IMR-90 (cell line): ENCODE data around the gene DDT. TPM values are rescaled to one million over a fixed set of nuclear protein-coding genes. Genes with fewer than 3 reads are reported as not detected.

Source experiments
- ATAC-seq: fragments of 200-7000 bp; cut with Tn5 transposase; 2 replicates; pipeline ENCODE4 v1.9.1; 2020; ENCODE audit warnings: low read depth, mild to moderate bottlenecking, moderate library complexity
- BruUV-seq: library from RNA; stranded (reverse); fragments of 400-500 nt; replicated peaks from 2 replicates; lab custom pipeline; 2021; lab: Mats Ljungman, UMichigan
- CTCF ChIA-PET: fragments of 300-600 bp; formaldehyde crosslinking; extraction: SDS; loops from one replicate; lab custom pipeline; 2021; ENCODE audit warnings: antibody characterized with exemption; lab: Yijun Ruan, JAX
- POLR2A ChIA-PET: fragments of 300-600 bp; sonication (Branson Sonifier 250); formaldehyde crosslinking; loops from one replicate; lab custom pipeline; 2022; ENCODE audit warnings: antibody characterized with exemption; ENCODE audit not compliant: unreplicated experiment; lab: Charles Lee
- DNase-seq: peaks from one replicate; pipeline ENCODE4 v3.0.0; 2013
- H2AFZ ChIP-seq: replicated peaks from 2 replicates; pipeline ENCODE3; 2013; ENCODE audit warnings: low read length, mild to moderate bottlenecking; ENCODE audit not compliant: poor library complexity
- H2AK5ac ChIP-seq: 2 replicates; pipeline ENCODE4 v1.6.1; 2013; ENCODE audit warnings: low read depth, low read length, inconsistent platforms
- H2AK9ac ChIP-seq: replicated peaks from 2 replicates; pipeline ENCODE3; 2013; ENCODE audit warnings: mild to moderate bottlenecking, low read depth, low read length, moderate library complexity; ENCODE audit not compliant: poor library complexity
- H2BK120ac ChIP-seq: 2 replicates; pipeline ENCODE4 v1.6.1; 2013; ENCODE audit warnings: low read depth, low read length, inconsistent platforms
- H2BK15ac ChIP-seq: 3 replicates; pipeline ENCODE4 v1.6.1; 2013; ENCODE audit warnings: low read depth, low read length, inconsistent platforms
- H2BK20ac ChIP-seq: 2 replicates; pipeline ENCODE4 v1.6.1; 2013; ENCODE audit warnings: low read depth, mild to moderate bottlenecking, inconsistent platforms, low read length, moderate library complexity
- H2BK5ac ChIP-seq: 2 replicates; pipeline ENCODE4 v1.6.1; 2013; ENCODE audit warnings: mild to moderate bottlenecking, low read depth, low read length, inconsistent platforms; ENCODE audit not compliant: poor library complexity, severe bottlenecking
- H3K14ac ChIP-seq: replicated peaks from 2 replicates; pipeline ENCODE4 v1.6.1; 2013; ENCODE audit warnings: low read depth, low read length, inconsistent platforms
- H3K18ac ChIP-seq: 2 replicates; pipeline ENCODE4 v1.6.1; 2013; ENCODE audit warnings: low read depth, low read length, control low read depth
- H3K23ac ChIP-seq: 2 replicates; pipeline ENCODE4 v1.6.1; 2013; ENCODE audit warnings: low read depth, low read length, inconsistent platforms
- H3K27ac ChIP-seq: 2 replicates; pipeline ENCODE4 v1.5.1; 2013; ENCODE audit warnings: mild to moderate bottlenecking, control low read depth, low read length; ENCODE audit not compliant: insufficient read depth
- H3K27me3 ChIP-seq: 2 replicates; pipeline ENCODE4 v1.6.1; 2013; ENCODE audit warnings: low read length; ENCODE audit not compliant: control insufficient read depth, insufficient read depth
- H3K36me3 ChIP-seq: 2 replicates; pipeline ENCODE4 v1.6.1; 2013; ENCODE audit warnings: low read length, mixed read lengths; ENCODE audit not compliant: control insufficient read depth, insufficient read depth
- H3K4ac ChIP-seq: 2 replicates; pipeline ENCODE4 v1.6.1; 2013; ENCODE audit warnings: low read depth, low read length, inconsistent platforms
- H3K4me1 ChIP-seq: 2 replicates; pipeline ENCODE4 v1.6.1; 2013; ENCODE audit warnings: low read length, mixed read lengths; ENCODE audit not compliant: control insufficient read depth, insufficient read depth
- H3K4me2 ChIP-seq: 2 replicates; pipeline ENCODE4 v1.6.1; 2013; ENCODE audit warnings: low read depth, mild to moderate bottlenecking, control low read depth, low read length, moderate library complexity
- H3K4me3 ChIP-seq: 2 replicates; pipeline ENCODE4 v1.5.1; 2013; ENCODE audit warnings: low read depth, mild to moderate bottlenecking, control low read depth, low read length, moderate library complexity; ENCODE audit not compliant: insufficient read depth
- H3K56ac ChIP-seq: 2 replicates; pipeline ENCODE4 v1.6.1; 2013; ENCODE audit warnings: low read length, inconsistent platforms; ENCODE audit not compliant: insufficient read depth; ENCODE audit errors: extremely low read depth
- H3K79me1 ChIP-seq, 2 experiments: 2 replicates each; pipeline ENCODE4 v1.6.1; 2013; ENCODE audit warnings: low read length in 2 of 2, inconsistent platforms in 1 of 2, low read depth in 1 of 2
- H3K9ac ChIP-seq: 2 replicates; pipeline ENCODE4 v1.6.1; 2013; ENCODE audit warnings: low read depth, low read length, control low read depth
- H3K9me1 ChIP-seq: 2 replicates; pipeline ENCODE4 v1.6.1; 2013; ENCODE audit warnings: low read length, inconsistent platforms; ENCODE audit not compliant: insufficient read depth
- H3K9me3 ChIP-seq: 2 replicates; pipeline ENCODE4 v1.6.1; 2013; ENCODE audit warnings: low read length; ENCODE audit not compliant: control insufficient read depth, insufficient read depth
- H4K20me1 ChIP-seq: 2 replicates; pipeline ENCODE4 v1.6.1; 2013; ENCODE audit warnings: low read length, inconsistent platforms; ENCODE audit not compliant: insufficient read depth
- H4K5ac ChIP-seq: 2 replicates; pipeline ENCODE4 v1.6.1; 2013; ENCODE audit warnings: mild to moderate bottlenecking, low read depth, low read length, control low read depth
- H4K8ac ChIP-seq, 2 experiments: 2 replicates each; pipeline ENCODE4 v1.6.1; 2013; ENCODE audit warnings: low read depth in 2 of 2, low read length in 2 of 2, control low read depth in 1 of 2, inconsistent platforms in 1 of 2
- H4K91ac ChIP-seq: 2 replicates; pipeline ENCODE4 v1.6.1; 2013; ENCODE audit warnings: low read depth, low read length, inconsistent platforms; ENCODE audit not compliant: insufficient read depth
- BHLHE40 ChIP-seq: fragments of 150-350 bp; IDR thresholded peaks from 2 replicates; pipeline ENCODE4 v1.6.1; 2016; ENCODE audit warnings: mild to moderate bottlenecking, low read depth, low read length
- CEBPB ChIP-seq: IDR thresholded peaks from 2 replicates; pipeline ENCODE4 v1.6.1; 2012; ENCODE audit warnings: low read depth, low read length, improper control_type of control experiment
- MAFK ChIP-seq: IDR thresholded peaks from 2 replicates; pipeline ENCODE4 v1.6.1; 2012; ENCODE audit warnings: low read depth, low read length, improper control_type of control experiment
- RFX5 ChIP-seq: IDR thresholded peaks from 2 replicates; pipeline ENCODE4 v1.8.0; 2012; ENCODE audit warnings: low read depth, mild to moderate bottlenecking, low read length, moderate library complexity
- SMC3 ChIP-seq: fragments of 150-350 bp; IDR thresholded peaks from 2 replicates; pipeline ENCODE4 v1.6.1; 2016; ENCODE audit warnings: low read depth, mild to moderate bottlenecking, antibody characterized with exemption, low read length, moderate library complexity
- WGBS, 2 experiments: methylation state at CpG; one replicate each; pipeline versions ENCODE4 v1.1.5 to v1.1.7; 2013; ENCODE audit warnings: missing lambda C conversion rate in 2 of 2; ENCODE audit not compliant: insufficient read length in 1 of 2; ENCODE audit errors: extremely low coverage in 2 of 2; 5-methylcytosine and 5-hydroxymethylcytosine counted together
- dilution Hi-C: fragments of 300-500 bp; cut with HindIII; formaldehyde crosslinking; loops from one replicate; pipeline ENCODE4 v1.14.3; 2018; ENCODE audit warnings: low sequenced_read_pairs; ENCODE audit not compliant: unreplicated experiment
- in situ Hi-C: fragments of 300-500 bp; cut with MboI; formaldehyde crosslinking; loops from 3 replicates; pipeline ENCODE4 v1.14.3; 2019; ENCODE audit warnings: low sequenced_read_pairs, inconsistent platforms, mixed read lengths
- intact Hi-C: fragments of 100-400 bp; cut with micrococcal nuclease; formaldehyde crosslinking; loops from 2 replicates; pipeline ENCODE4 v1.10.0; 2022
- polyA plus RNA-seq, 3 experiments: library from polyadenylated mRNA; depleted of rRNA; stranded (reverse); fragments of >200 nt; gene quantifications; 2 replicates each; pipeline ENCODE4 v1.2.3, GENCODE V29; 2012; ENCODE audit warnings: low replicate concordance in 1 of 3
- total RNA-seq: library from RNA; depleted of rRNA; stranded (reverse); fragments of >200 nt; gene quantifications from 2 replicates; pipeline ENCODE4 v1.2.3, GENCODE V29; 2012

DDT gene
- total and polyA plus RNA-seq, 2 of the 4 experiments (the other 2 are of a cell fraction): 54.8 to 151 TPM

DNA sequence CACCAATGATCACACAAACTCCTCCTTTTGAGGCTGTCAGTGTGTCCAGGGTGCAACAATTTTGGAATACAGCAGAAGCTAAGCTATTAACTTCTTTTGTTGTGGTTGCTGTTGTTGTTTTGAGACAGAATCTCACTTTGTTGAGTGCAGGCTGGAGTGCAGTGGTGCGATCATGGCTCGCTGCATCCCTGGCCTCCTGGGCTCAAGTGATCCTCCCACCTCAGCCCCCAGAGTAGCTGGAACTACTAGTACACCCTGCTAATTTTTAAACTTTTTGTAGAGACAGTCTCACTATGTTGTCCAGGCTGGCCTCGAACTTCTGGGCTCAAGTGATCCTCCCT is 35.3 kb downstream of the DDT start:
- CTCF ChIA-PET: no interaction called here
- WGBS, 2 experiments: 92% methylated on average over 2 of the region's 3 CpGs; no CpG with 5 or more reads in 1 of the 2 experiments
- no TSS peak for BruUV-seq

More for the DNA sequence above, 35.3 kb downstream of the DDT start:
- POLR2A ChIA-PET: no interaction called here
- DNase-seq (no peak), ATAC-seq (no peak)
- Histone ChIP-seq H3K18ac (no peak overlapping the region), H3K27me3 (peaks cover 2% of the 10 kb centered on the region; the same call in 1 of the 2 replicates), H3K27ac (no peak overlapping the region), H2BK15ac (no peak overlapping the region), H3K9me1 (no peaks in the 10 kb centered on the region), H4K5ac (no peak overlapping the region), H2BK20ac (no peak overlapping the region), H2BK120ac (no peak overlapping the region), H3K4ac (no peak overlapping the region), H3K4me1 (no peaks in the 10 kb centered on the region), H3K23ac (no peak overlapping the region), H4K20me1 (no peaks in the 10 kb centered on the region), H3K79me1 (no peaks in the 10 kb centered on the region), H3K4me3 (no peak overlapping the region), H4K91ac (no peak overlapping the region), H3K9me3 (no peaks in the 10 kb centered on the region), H3K14ac (no peak overlapping the region), H4K8ac (no peak overlapping the region), H3K56ac (no peak overlapping the region), H3K36me3 (no peaks in the 10 kb centered on the region), H2AK9ac (no peak overlapping the region), H3K4me2 (no peak overlapping the region), H2BK5ac (no peak overlapping the region), H3K9ac (no peak overlapping the region), H2AK5ac (no peak overlapping the region), H2AFZ (no peak overlapping the region)
- in situ Hi-C loops: loop anchor here (5.0 kb wide), 1 partner anchor 62 kb away; no protein-coding TSS in a partner anchor
- no peak for TF ChIP-seq SMC3
- TF ChIP-seq BHLHE40: no peak
- TF ChIP-seq CEBPB: no peak
- TF ChIP-seq MAFK: no peak
- TF ChIP-seq RFX5: no peak
- intact Hi-C loops: no loop called here
- dilution Hi-C loops: no loop called here
